HFFc6 (cell line): ENCODE results near the gene REC114. TPM values are rescaled to one million over a fixed set of nuclear protein-coding genes. Genes with fewer than 3 reads are reported as not detected.

Experiments
- DNase-seq: peaks from one replicate; pipeline ENCODE4 v3.0.0-alpha.2; 2018
- H3K27ac Mint-ChIP-seq: 2 replicates; pipeline ENCODE4 v1.8.0; 2020; ENCODE audit warnings: mild to moderate bottlenecking, mixed read lengths
- H3K27me3 Mint-ChIP-seq: 2 replicates; pipeline ENCODE4 v1.8.0; 2021; ENCODE audit warnings: mild to moderate bottlenecking, moderate library complexity, mixed read lengths; ENCODE audit not compliant: insufficient read depth
- H3K36me3 Mint-ChIP-seq: 2 replicates; pipeline ENCODE4 v1.8.0; 2021; ENCODE audit warnings: low read depth, mixed read lengths
- H3K4me1 Mint-ChIP-seq: 2 replicates; pipeline ENCODE4 v1.8.0; 2020; ENCODE audit warnings: low read depth, mixed read lengths
- H3K4me3 Mint-ChIP-seq: 2 replicates; pipeline ENCODE4 v1.8.0; 2020; ENCODE audit warnings: mild to moderate bottlenecking, moderate library complexity, mixed read lengths
- H3K9me3 Mint-ChIP-seq: 2 replicates; pipeline ENCODE4 v1.8.0; 2020; ENCODE audit warnings: mild to moderate bottlenecking, mixed read lengths
- CTCF ChIP-seq: fragments of 200-600 bp; sonication (generic); IDR thresholded peaks from 2 replicates; pipeline ENCODE4 v1.5.0; 2021; ENCODE audit warnings: antibody characterized with exemption, mild to moderate bottlenecking
- total RNA-seq, 6 experiments: library from RNA; stranded (reverse); fragmentation: NEBNext Ultra II Directional; extraction: Animal tissue kit (Norgen Biotek cat#: 25700); gene quantifications; 2 replicates in 1 of 6; 3 replicates in 5 of 6; pipeline ENCODE4 v1.2.3, GENCODE V29; 2021

REC114 gene
- total RNA-seq, 6 experiments from 2014 or later = not detected

- no peaks in the 10 kb centered on the region for H3K9me3 Mint-ChIP-seq
- DNase-seq = no peak
Measured at GRCh38 chr15:73604477-73604876, 161.5 kb downstream of the REC114 start.

GRCh38 chr15:73605759-73606436, 162.9 kb downstream of the REC114 start:
- Mint-ChIP-seq H3K9me3 (no peaks in the 10 kb centered on the region), H3K27me3 (no peaks in the 10 kb centered on the region; the same call in 1 of the 2 replicates), H3K27ac (peak overlapping the region; percentile 12; the same call in 1 of the 2 replicates), H3K4me1 (peaks cover 53% of the 10 kb centered on the region), H3K4me3 (no peak overlapping the region), H3K36me3 (peaks cover 9% of the 10 kb centered on the region; the same call in 1 of the 2 replicates)
- no peak for TF ChIP-seq CTCF
- no peak for DNase-seq

More at GRCh38 chr15:73604477-73604876, 161.5 kb downstream of the REC114 start:
- peaks cover 40% of the 10 kb centered on the region for H3K4me1 Mint-ChIP-seq
- no peak overlapping the region for H3K4me3 Mint-ChIP-seq
- H3K27ac Mint-ChIP-seq = no peak overlapping the region
- peaks cover 9% of the 10 kb centered on the region; the same call in 1 of the 2 replicates for H3K36me3 Mint-ChIP-seq
- H3K27me3 Mint-ChIP-seq = no peaks in the 10 kb centered on the region; the same call in 1 of the 2 replicates
- TF ChIP-seq CTCF = no peak

- no peaks in the 10 kb centered on the region for H3K9me3 Mint-ChIP-seq
- H3K27me3 Mint-ChIP-seq = no peaks in the 10 kb centered on the region; the same call in 1 of the 2 replicates
- DNase-seq = no peak
- no peak overlapping the region for H3K27ac Mint-ChIP-seq
- peaks cover 62% of the 10 kb centered on the region for H3K4me1 Mint-ChIP-seq
- TF ChIP-seq CTCF = no peak
- no peak overlapping the region for H3K4me3 Mint-ChIP-seq
- peaks cover 9% of the 10 kb centered on the region; the same call in 1 of the 2 replicates for H3K36me3 Mint-ChIP-seq
Measured at GRCh38 chr15:73607405-73607804, 164.4 kb downstream of the REC114 start.

GRCh38 chr15:73607843-73608242, 164.9 kb downstream of the REC114 start:
- Mint-ChIP-seq H3K36me3 (peaks cover 9% of the 10 kb centered on the region; the same call in 1 of the 2 replicates), H3K4me3 (no peak overlapping the region), H3K27me3 (no peaks in the 10 kb centered on the region; the same call in 1 of the 2 replicates), H3K4me1 (peaks cover 62% of the 10 kb centered on the region), H3K9me3 (no peaks in the 10 kb centered on the region), H3K27ac (peak overlapping the region; percentile 79; the same call in 1 of the 2 replicates)
- TF ChIP-seq CTCF = no peak
- no peak for DNase-seq

GRCh38 chr15:73608475-73608874, 165.5 kb downstream of the REC114 start:
- H3K9me3 Mint-ChIP-seq = no peaks in the 10 kb centered on the region
- peaks cover 62% of the 10 kb centered on the region for H3K4me1 Mint-ChIP-seq
- DNase-seq = no peak
- TF ChIP-seq CTCF = no peak
- peaks cover 4% of the 10 kb centered on the region; the same call in 1 of the 2 replicates for H3K36me3 Mint-ChIP-seq
- peak overlapping the region; percentile 68 for H3K4me3 Mint-ChIP-seq
- peak overlapping the region; percentile 79 for H3K27ac Mint-ChIP-seq
- H3K27me3 Mint-ChIP-seq = no peaks in the 10 kb centered on the region; the same call in 1 of the 2 replicates
